DND-41 (cell line): ENCODE results near the gene SIPA1.

Experiments used
- CTCF ChIP-seq: IDR thresholded peaks from 2 replicates; pipeline ENCODE4 v1.5.1; 2012; ENCODE audit warnings: borderline replicate concordance, low read length, moderate library complexity, mild to moderate bottlenecking; ENCODE audit not compliant: poor library complexity, severe bottlenecking; ENCODE audit errors: extremely low read depth
- EZH2 ChIP-seq: IDR thresholded peaks from 3 replicates; pipeline ENCODE4 v1.6.1; 2012; ENCODE audit warnings: borderline replicate concordance, low read depth, mild to moderate bottlenecking, moderate library complexity, low read length, inconsistent platforms; ENCODE audit not compliant: severe bottlenecking

- TF ChIP-seq CTCF (no peak), EZH2 (no peak)
Observed at GRCh38 chr11:65595543-65596281, 42.2 kb upstream of the SIPA1 start, which contains the start of gene KCNK7.
